Testis (tissue), 3 donors: Measurements from ENCODE around the gene CHCHD6. TPM values are rescaled to one million over a fixed set of nuclear protein-coding genes. Genes with fewer than 3 reads are reported as not detected.
A peak's percentile ranks its signal among the peaks of the same experiment; 100 is the strongest.

Source experiments
- DNase-seq: peaks from one replicate; pipeline ENCODE4 v3.0.0-alpha.2; 2019
- H3K27ac ChIP-seq, 2 donors: fragments of 200-600 bp; sonication (generic); one replicate each; pipeline ENCODE4 v1.5.1; 2019
- H3K27me3 ChIP-seq: fragments of 200-600 bp; sonication (generic); one replicate; pipeline ENCODE4 v1.5.1; 2019
- H3K36me3 ChIP-seq: fragments of 200-600 bp; sonication (generic); one replicate; pipeline ENCODE4 v1.5.1; 2017; ENCODE audit warnings: low read depth; ENCODE audit errors: missing control alignments
- H3K4me1 ChIP-seq: fragments of 200-600 bp; sonication (generic); one replicate; pipeline ENCODE4 v1.5.1; 2019
- H3K4me3 ChIP-seq, 2 donors: fragments of 200-600 bp; sonication (generic); one replicate each; pipeline ENCODE4 v1.5.1; 2017 to 2019
- H3K9me3 ChIP-seq: fragments of 200-600 bp; sonication (generic); one replicate; pipeline ENCODE4 v1.5.1; 2017
- POLR2A ChIP-seq: fragments of 450-650 bp; IDR thresholded peaks from one replicate; pipeline ENCODE4 v1.6.1; 2017; ENCODE audit warnings: antibody characterized with exemption, mild to moderate bottlenecking, moderate library complexity
- WGBS, 2 donors: methylation state at CpG; one replicate each; pipeline ENCODE4 v1.1.5; 2018; 5-methylcytosine and 5-hydroxymethylcytosine counted together
- intact Hi-C: fragments of 100-400 bp; cut with DNase I; formaldehyde crosslinking; loops from one replicate; pipeline ENCODE4 v1.15.1; 2023; ENCODE audit warnings: low total_unique reads
- polyA plus RNA-seq: library from polyadenylated mRNA; stranded (reverse); fragments of 350-450 nt; fragmentation: Illumina TruSeq; extraction: RNeasy Lipid Tissue Mini Kit (QIAGEN cat#74804); gene quantifications from one replicate; pipeline ENCODE4 v1.2.3, GENCODE V29; 2014; ENCODE audit warnings: low read depth, low replicate concordance; ENCODE audit not compliant: insufficient read depth
- total RNA-seq, 2 donors: library from RNA; depleted of rRNA; stranded (reverse); fragments of >200 nt; gene quantifications; one replicate each; pipeline ENCODE4 v1.2.3, GENCODE V29; 2016
- TF ChIP-seq, protein P1 (sequence below), 3 experiments: fragments of 450-650 bp in 2 of 3; fragments of 200-600 bp in 1 of 3; sonication (generic) in 1 of 3; IDR thresholded peaks; one replicate each; pipeline ENCODE4 v1.5.1; 2016 to 2019; ENCODE audit warnings: antibody characterized with exemption in 3 of 3, mild to moderate bottlenecking in 2 of 3, moderate library complexity in 1 of 3

The CHCHD6 gene
- total and polyA plus RNA-seq, 3 donors from 2014 or later = 47.6 to 84.6 (median 49.9) TPM

DNA sequence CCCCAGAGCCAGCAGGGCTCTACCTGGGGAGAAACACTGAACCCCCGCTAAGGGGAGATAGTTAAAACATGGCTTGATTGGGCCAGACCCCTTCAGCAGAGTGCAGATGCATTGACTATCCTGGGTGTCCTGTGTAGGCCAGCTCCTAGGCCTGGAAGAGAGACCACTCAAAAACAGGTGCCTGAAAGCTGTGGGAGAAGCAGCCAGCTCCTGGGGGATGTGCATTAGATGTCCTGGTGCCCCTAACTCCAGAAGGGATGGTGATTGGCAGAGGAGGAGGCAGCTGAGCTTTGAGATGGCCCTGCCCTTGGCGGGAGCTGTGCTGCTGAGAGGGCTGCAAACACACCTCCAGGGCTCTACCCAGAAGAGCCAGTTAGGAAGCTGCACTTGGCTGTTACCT lies 189.6 kb downstream of the CHCHD6 start:
- no peaks in the 10 kb centered on the region for H3K9me3 ChIP-seq
- peaks cover 31% of the 10 kb centered on the region for H3K4me1 ChIP-seq
- intact Hi-C loops = no loop called here
- 95 to 96% methylated on average over 2 of the region's 2 CpGs for WGBS, 2 donors
- H3K27ac ChIP-seq = no peak overlapping the region
- H3K4me3 ChIP-seq = no peak overlapping the region
- no peaks in the 10 kb centered on the region for H3K27me3 ChIP-seq
- no peaks in the 10 kb centered on the region for H3K36me3 ChIP-seq
- no peak for DNase-seq
- TF ChIP-seq, protein P1, sequence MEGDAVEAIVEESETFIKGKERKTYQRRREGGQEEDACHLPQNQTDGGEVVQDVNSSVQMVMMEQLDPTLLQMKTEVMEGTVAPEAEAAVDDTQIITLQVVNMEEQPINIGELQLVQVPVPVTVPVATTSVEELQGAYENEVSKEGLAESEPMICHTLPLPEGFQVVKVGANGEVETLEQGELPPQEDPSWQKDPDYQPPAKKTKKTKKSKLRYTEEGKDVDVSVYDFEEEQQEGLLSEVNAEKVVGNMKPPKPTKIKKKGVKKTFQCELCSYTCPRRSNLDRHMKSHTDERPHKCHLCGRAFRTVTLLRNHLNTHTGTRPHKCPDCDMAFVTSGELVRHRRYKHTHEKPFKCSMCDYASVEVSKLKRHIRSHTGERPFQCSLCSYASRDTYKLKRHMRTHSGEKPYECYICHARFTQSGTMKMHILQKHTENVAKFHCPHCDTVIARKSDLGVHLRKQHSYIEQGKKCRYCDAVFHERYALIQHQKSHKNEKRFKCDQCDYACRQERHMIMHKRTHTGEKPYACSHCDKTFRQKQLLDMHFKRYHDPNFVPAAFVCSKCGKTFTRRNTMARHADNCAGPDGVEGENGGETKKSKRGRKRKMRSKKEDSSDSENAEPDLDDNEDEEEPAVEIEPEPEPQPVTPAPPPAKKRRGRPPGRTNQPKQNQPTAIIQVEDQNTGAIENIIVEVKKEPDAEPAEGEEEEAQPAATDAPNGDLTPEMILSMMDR (IDR thresholded peaks at IDR 0.05) = no peak
- TF ChIP-seq POLR2A = no peak

- intact Hi-C loops = no loop called here
- TF ChIP-seq, protein P1 (IDR thresholded peaks at IDR 0.05) = no peak
- TF ChIP-seq POLR2A = no peak
Observed at GRCh38 chr3:126894475-126894874, 190.4 kb downstream of the CHCHD6 start.

DNA sequence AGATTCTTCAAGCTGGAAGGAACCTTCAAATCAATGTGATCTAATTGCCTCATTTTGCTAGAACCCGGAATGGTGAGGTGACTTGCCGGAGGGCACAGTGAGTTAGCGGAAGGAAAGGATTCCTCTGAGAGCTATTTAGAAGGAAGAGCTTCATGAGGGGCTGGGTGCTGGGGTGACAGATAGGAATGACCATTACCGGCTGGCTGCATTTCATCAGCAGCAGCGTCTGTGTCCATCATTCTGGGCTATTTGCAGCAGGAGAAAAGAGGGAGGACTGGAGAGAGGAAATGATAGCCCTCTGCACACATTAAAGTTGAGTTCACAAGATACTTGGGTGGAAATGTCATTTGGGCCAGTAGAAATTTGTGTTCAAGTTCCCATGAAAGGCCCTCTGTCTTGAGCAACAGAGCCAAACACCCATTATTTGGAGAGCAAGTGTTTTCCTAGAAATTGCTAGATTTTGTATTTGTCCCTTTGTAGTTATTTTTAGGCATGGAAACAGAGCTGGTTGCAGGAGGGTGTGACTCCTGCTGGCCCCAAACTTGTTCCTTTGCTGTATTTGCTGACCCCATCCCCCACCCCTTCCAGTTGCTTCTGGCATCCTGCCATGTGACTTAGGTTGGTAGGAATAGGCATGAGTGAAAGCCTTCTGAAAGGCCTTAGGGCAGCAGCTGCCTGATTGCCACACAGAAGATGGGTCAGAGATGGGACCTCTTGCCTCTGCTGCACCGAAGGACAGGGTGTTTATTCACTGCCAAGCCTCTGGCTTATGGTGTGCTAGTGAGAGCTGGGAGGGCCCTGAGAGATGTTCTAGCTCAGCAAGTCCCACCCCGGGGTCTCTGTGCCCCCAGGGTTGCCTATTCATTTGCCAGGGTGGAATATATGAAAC lies 191.4 kb downstream of the CHCHD6 start:
- intact Hi-C loops = no loop called here
- peak; percentile 38 for DNase-seq
- H3K27ac ChIP-seq = peak overlapping the region in 1 of 2 donors; percentile 44
- TF ChIP-seq POLR2A = no peak
- TF ChIP-seq, protein P1 (IDR thresholded peaks at IDR 0.05) = no peak
- H3K4me3 ChIP-seq = no peak overlapping the region
- no peaks in the 10 kb centered on the region for H3K9me3 ChIP-seq
- peaks cover 31% of the 10 kb centered on the region for H3K4me1 ChIP-seq
- 73 to 82% methylated on average over 7 of the region's 7 CpGs for WGBS, 2 donors
- no peaks in the 10 kb centered on the region for H3K27me3 ChIP-seq
- H3K36me3 ChIP-seq = no peaks in the 10 kb centered on the region

More at GRCh38 chr3:126894475-126894874, 190.4 kb downstream of the CHCHD6 start:
- DNase-seq = no peak
- WGBS, 2 donors = 88 to 93% methylated on average over 4 of the region's 4 CpGs
- H3K27ac ChIP-seq = no peak overlapping the region
- no peak overlapping the region for H3K4me3 ChIP-seq
- H3K4me1 ChIP-seq = peaks cover 31% of the 10 kb centered on the region
- no peaks in the 10 kb centered on the region for H3K36me3 ChIP-seq
- H3K9me3 ChIP-seq = no peaks in the 10 kb centered on the region
- no peaks in the 10 kb centered on the region for H3K27me3 ChIP-seq

GRCh38 chr3:126896067-126896441 lies 192.0 kb downstream of the CHCHD6 start:
- no peaks in the 10 kb centered on the region for H3K9me3 ChIP-seq
- no peak overlapping the region for H3K27ac ChIP-seq
- H3K27me3 ChIP-seq = no peaks in the 10 kb centered on the region
- no peak for DNase-seq
- H3K4me1 ChIP-seq = peaks cover 31% of the 10 kb centered on the region
- H3K36me3 ChIP-seq = no peaks in the 10 kb centered on the region
- intact Hi-C loops = no loop called here
- no peak overlapping the region for H3K4me3 ChIP-seq
- 45 to 51% methylated on average over 1 of the region's 1 CpG for WGBS, 2 donors
- TF ChIP-seq POLR2A = no peak
- TF ChIP-seq, protein P1 (IDR thresholded peaks at IDR 0.05) = no peak
